Sigmoid colon (tissue), 7 donors: ENCODE measurements around the gene PRDM4. TPM values are rescaled to one million over a fixed set of nuclear protein-coding genes. Genes with fewer than 3 reads are reported as not detected.

Experiments
- DNase-seq: peaks from one replicate; pipeline ENCODE4 v3.0.0-alpha.2; 2019
- H3K27ac ChIP-seq, 4 donors: fragments of 200-600 bp; sonication (generic); one replicate each; pipeline ENCODE4 v1.5.1; 2016 to 2019; ENCODE audit warnings: mild to moderate bottlenecking in 1 of 4
- H3K27me3 ChIP-seq, 3 donors: fragments of 200-600 bp; sonication (generic); one replicate each; pipeline ENCODE4 v1.5.1; 2019; ENCODE audit warnings: mild to moderate bottlenecking in 1 of 3
- H3K36me3 ChIP-seq, 4 donors: fragments of 200-600 bp; sonication (generic); one replicate each; pipeline ENCODE4 v1.5.1; 2016 to 2019
- H3K4me1 ChIP-seq, 4 donors: fragments of 200-600 bp; sonication (generic); one replicate each; pipeline ENCODE4 v1.5.1; 2017 to 2019
- H3K4me3 ChIP-seq, 4 donors: fragments of 200-600 bp; sonication (generic); one replicate each; pipeline ENCODE4 v1.5.1; 2017 to 2019; ENCODE audit warnings: mild to moderate bottlenecking in 2 of 4, moderate library complexity in 1 of 4
- H3K9me3 ChIP-seq, 4 donors: fragments of 200-600 bp in 3 of 4; sonication (generic) in 3 of 4; one replicate each; pipeline versions ENCODE4 v1.5.1 to v1.6.1; 2013 to 2019
- CTCF ChIP-seq, 4 experiments: fragments of 450-650 bp in 3 of 4; fragments of 200-600 bp in 1 of 4; IDR thresholded peaks; one replicate each; pipeline ENCODE4 v1.5.1; 2016 to 2019; ENCODE audit warnings: antibody characterized with exemption in 4 of 4, mild to moderate bottlenecking in 3 of 4, moderate library complexity in 2 of 4
- EP300 ChIP-seq, 4 donors: sonication (generic); formaldehyde crosslinking; IDR thresholded peaks; one replicate each; pipeline ENCODE4 v1.6.1; 2017; ENCODE audit warnings: antibody characterized with exemption in 4 of 4
- POLR2A ChIP-seq, 2 donors: fragments of 450-650 bp; IDR thresholded peaks; one replicate each; pipeline ENCODE4 v1.6.1; 2016; ENCODE audit warnings: antibody characterized with exemption in 2 of 2, mild to moderate bottlenecking in 2 of 2, moderate library complexity in 2 of 2
- POLR2AphosphoS5 ChIP-seq, 4 donors: sonication (generic); formaldehyde crosslinking; IDR thresholded peaks; one replicate each; pipeline ENCODE4 v1.6.1; 2017; ENCODE audit warnings: antibody characterized with exemption in 4 of 4
- WGBS, 2 donors: extraction: QIAGEN DNeasy Blood & Tissue Kit; methylation state at CpG; one replicate each; pipeline ENCODE4 v1.1.7; 2013; 5-methylcytosine and 5-hydroxymethylcytosine counted together
- intact Hi-C: fragments of 100-400 bp; cut with DNase I; formaldehyde crosslinking; loops from one replicate; pipeline ENCODE4 v1.15.1; 2023
- polyA plus RNA-seq, 3 donors: library from polyadenylated mRNA; stranded (reverse); fragments of 200-250 nt; gene quantifications; one replicate each; pipeline ENCODE4 v1.2.3, GENCODE V29; 2013
- total RNA-seq, 4 donors: library from RNA; depleted of rRNA; stranded (reverse); fragments of >200 nt; gene quantifications; one replicate each; pipeline ENCODE4 v1.1.0, GENCODE V29; 2016
- donor health status: healthy with polysubstance abuse.
- donor health status: Bipolar disorder and iron deficiency.
- donor health status: healthy.

The PRDM4 gene, protein sequence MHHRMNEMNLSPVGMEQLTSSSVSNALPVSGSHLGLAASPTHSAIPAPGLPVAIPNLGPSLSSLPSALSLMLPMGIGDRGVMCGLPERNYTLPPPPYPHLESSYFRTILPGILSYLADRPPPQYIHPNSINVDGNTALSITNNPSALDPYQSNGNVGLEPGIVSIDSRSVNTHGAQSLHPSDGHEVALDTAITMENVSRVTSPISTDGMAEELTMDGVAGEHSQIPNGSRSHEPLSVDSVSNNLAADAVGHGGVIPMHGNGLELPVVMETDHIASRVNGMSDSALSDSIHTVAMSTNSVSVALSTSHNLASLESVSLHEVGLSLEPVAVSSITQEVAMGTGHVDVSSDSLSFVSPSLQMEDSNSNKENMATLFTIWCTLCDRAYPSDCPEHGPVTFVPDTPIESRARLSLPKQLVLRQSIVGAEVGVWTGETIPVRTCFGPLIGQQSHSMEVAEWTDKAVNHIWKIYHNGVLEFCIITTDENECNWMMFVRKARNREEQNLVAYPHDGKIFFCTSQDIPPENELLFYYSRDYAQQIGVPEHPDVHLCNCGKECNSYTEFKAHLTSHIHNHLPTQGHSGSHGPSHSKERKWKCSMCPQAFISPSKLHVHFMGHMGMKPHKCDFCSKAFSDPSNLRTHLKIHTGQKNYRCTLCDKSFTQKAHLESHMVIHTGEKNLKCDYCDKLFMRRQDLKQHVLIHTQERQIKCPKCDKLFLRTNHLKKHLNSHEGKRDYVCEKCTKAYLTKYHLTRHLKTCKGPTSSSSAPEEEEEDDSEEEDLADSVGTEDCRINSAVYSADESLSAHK
- total RNA-seq (10 to 100 TPM; 19.7 to 25.7 (median 23.0) TPM), polyA plus RNA-seq (10 to 100 TPM; 15.6 to 19.4 (median 18.7) TPM)

GRCh38 chr12:107760809-107761501 is at the start of gene PRDM4:
Gene PRDM4, minus strand, starts transcription at chr12:107761137. Its CDS starts 622 bp downstream, at chr12:107760515.
- peak; percentile 97 for DNase-seq
- intact Hi-C loops, result loop anchor here (2.0 to 10.0 kb wide), 4 partner anchors 76 to 754 kb away; partner anchors contain the start of genes FICD and PWP1
- H3K27me3 ChIP-seq, result no peaks in the 10 kb centered on the region
- peaks cover 0 to 34% (median 25%) of the 10 kb centered on the region in 4 donors for H3K4me1 ChIP-seq
- H3K27ac ChIP-seq, result peak within 1 kb of the TSS; percentile 67 to 80 (median 76)
- H3K9me3 ChIP-seq, result no peaks in the 10 kb centered on the region
- WGBS, 2 donors, result 0 to 1% methylated on average over 83 of the region's 83 CpGs
- peaks cover 0 to 22% (median 11%) of the 10 kb centered on the region in 4 donors for H3K36me3 ChIP-seq
- peak within 1 kb of the TSS; percentile 84 to 94 (median 86) for H3K4me3 ChIP-seq
- TF ChIP-seq EP300 (IDR thresholded peaks at IDR 0.05) (no peak), POLR2A (IDR thresholded peaks at IDR 0.05) (peak; percentile 46 to 54), CTCF (IDR thresholded peaks at IDR 0.05) (peak in 1 of 4 experiments; percentile 29), POLR2AphosphoS5 (IDR thresholded peaks at IDR 0.05) (peak; percentile 79 to 94 (median 92))

- 56 to 73% methylated on average over 3 of the region's 3 CpGs for WGBS, 2 donors
- no peaks in the 10 kb centered on the region for H3K4me1 ChIP-seq
- no peak for TF ChIP-seq CTCF (IDR thresholded peaks at IDR 0.05)
- no peak for TF ChIP-seq EP300 (IDR thresholded peaks at IDR 0.05)
- no peak for TF ChIP-seq POLR2AphosphoS5 (IDR thresholded peaks at IDR 0.05)
- no peak for TF ChIP-seq POLR2A (IDR thresholded peaks at IDR 0.05)
- peaks cover 0 to 4% (median 0%) of the 10 kb centered on the region in 3 donors for H3K27me3 ChIP-seq
- intact Hi-C loops, result no loop called here
- no peak overlapping the region for H3K4me3 ChIP-seq
- no peaks in the 10 kb centered on the region for H3K36me3 ChIP-seq
- H3K9me3 ChIP-seq, result no peaks in the 10 kb centered on the region
- no peak for DNase-seq
- H3K27ac ChIP-seq, result no peak overlapping the region
These were observed 46.7 kb upstream of the PRDM4 start for GRCh38 chr12:107807471-107808150.

DNA sequence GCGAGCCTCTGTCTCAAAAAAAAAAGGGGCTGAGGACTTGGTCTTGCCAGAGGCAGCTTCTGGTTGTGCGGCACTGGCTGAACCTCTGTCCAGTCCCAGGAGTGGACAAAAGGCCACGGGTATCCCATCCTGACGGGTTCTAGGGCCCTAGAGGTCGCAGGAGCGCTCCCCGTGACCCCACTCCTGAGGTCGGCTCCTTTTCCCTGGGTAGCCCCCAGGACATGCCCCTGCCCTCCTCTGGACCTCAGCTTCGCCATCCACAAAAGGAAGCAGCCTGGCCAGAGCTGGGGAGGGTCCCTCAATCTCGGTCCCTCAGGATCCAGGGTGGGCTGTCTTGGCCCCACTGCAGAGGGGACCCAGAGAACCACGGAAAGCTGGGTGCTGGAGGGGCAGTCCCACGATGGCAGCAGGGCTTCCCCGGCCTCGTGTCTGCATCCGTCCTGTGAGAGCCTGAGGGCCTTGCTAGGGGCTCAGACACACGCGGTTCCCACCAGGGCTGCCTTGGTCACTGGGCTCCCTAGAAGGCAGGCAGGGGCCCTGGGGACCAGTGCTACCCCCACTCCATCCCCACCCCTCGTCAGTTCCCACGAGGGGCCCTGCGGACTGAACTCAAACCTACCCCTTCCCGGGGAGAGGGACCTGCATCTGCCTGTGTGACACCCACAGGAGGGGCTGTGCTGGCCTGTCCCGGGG is 44.7 kb upstream of the PRDM4 start:
- TF ChIP-seq EP300 (IDR thresholded peaks at IDR 0.05) (no peak), POLR2AphosphoS5 (IDR thresholded peaks at IDR 0.05) (no peak), CTCF (IDR thresholded peaks at IDR 0.05) (no peak), POLR2A (IDR thresholded peaks at IDR 0.05) (no peak)
- 83 to 86% methylated on average over 22 of the region's 22 CpGs for WGBS, 2 donors
- DNase-seq, result no peak
- peaks cover 0 to 4% (median 0%) of the 10 kb centered on the region in 3 donors for H3K27me3 ChIP-seq
- H3K9me3 ChIP-seq, result no peaks in the 10 kb centered on the region
- H3K4me1 ChIP-seq, result no peaks in the 10 kb centered on the region
- H3K27ac ChIP-seq, result no peak overlapping the region
- intact Hi-C loops, result no loop called here
- no peaks in the 10 kb centered on the region for H3K36me3 ChIP-seq
- H3K4me3 ChIP-seq, result no peak overlapping the region

DNA sequence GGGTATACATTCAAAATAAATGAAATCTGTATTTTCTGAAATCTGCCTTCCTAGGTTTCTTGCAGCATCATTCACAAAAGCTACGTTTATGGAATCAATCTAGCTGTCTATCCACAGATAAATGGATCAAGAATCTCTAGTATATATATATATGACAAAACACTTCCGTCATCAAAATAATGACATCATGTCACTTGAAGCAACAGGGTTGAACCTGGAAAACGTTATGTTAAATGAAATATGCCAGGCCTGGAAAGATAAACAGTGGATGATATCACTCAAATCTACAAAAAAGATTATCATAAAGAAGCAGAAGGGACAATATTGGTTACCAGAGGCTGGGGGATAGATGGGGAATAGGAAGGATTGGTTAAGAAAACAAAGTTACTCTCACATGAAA is 42.2 kb upstream of the PRDM4 start:
- H3K9me3 ChIP-seq, result no peaks in the 10 kb centered on the region
- 43% methylated on average over 3 of the region's 3 CpGs for WGBS, 2 donors
- no peak for DNase-seq
- TF ChIP-seq CTCF (IDR thresholded peaks at IDR 0.05) (no peak), POLR2AphosphoS5 (IDR thresholded peaks at IDR 0.05) (no peak), POLR2A (IDR thresholded peaks at IDR 0.05) (no peak), EP300 (IDR thresholded peaks at IDR 0.05) (no peak)
- no peaks in the 10 kb centered on the region for H3K36me3 ChIP-seq
- H3K4me3 ChIP-seq, result no peak overlapping the region
- H3K4me1 ChIP-seq, result no peaks in the 10 kb centered on the region
- H3K27ac ChIP-seq, result no peak overlapping the region
- H3K27me3 ChIP-seq, result peaks cover 0 to 4% (median 0%) of the 10 kb centered on the region in 3 donors
- intact Hi-C loops, result no loop called here
